CD14-positive monocyte (primary cell): ENCODE results near the gene HCFC2. TPM values are rescaled to one million over a fixed set of nuclear protein-coding genes. Genes with fewer than 3 reads are reported as not detected.
"Not testable (repeated sequence)": the region's sequence is repeated elsewhere in the genome, so short reads cannot be mapped to it uniquely, and the experiment has no call there.

Experiments
- DNase-seq, 3 donors: peaks; one replicate each; pipeline ENCODE4 v3.0.0-alpha.2; 2011 to 2022
- H2AFZ ChIP-seq: 2 replicates; pipeline ENCODE4 v1.6.0; 2012; ENCODE audit warnings: mild to moderate bottlenecking, low read depth, low read length, inconsistent platforms; ENCODE audit not compliant: insufficient read depth, poor library complexity, severe bottlenecking
- H3K27ac ChIP-seq, 2 donors: 1 replicate in 1 of 2; 2 replicates in 1 of 2; pipeline ENCODE4 v1.5.1; 2012 to 2013; ENCODE audit warnings: low read length in 2 of 2, control low read depth in 1 of 2, inconsistent platforms in 1 of 2, low read depth in 1 of 2, mild to moderate bottlenecking in 1 of 2
- H3K27me3 ChIP-seq, 2 donors: one replicate each; pipeline versions ENCODE4 v1.6.0 to v1.6.1; 2011 to 2013; ENCODE audit warnings: low read length in 2 of 2; ENCODE audit not compliant: control insufficient read depth in 2 of 2, insufficient read depth in 2 of 2
- H3K36me3 ChIP-seq, 2 donors: replicated peaks in 1 of 2; 1 replicate in 1 of 2; 2 replicates in 1 of 2; pipeline versions ENCODE4 v1.5.1 to v1.6.1; 2012 to 2013; ENCODE audit warnings: low read length in 2 of 2, control low read depth in 1 of 2, inconsistent platforms in 1 of 2, mild to moderate bottlenecking in 1 of 2; ENCODE audit not compliant: insufficient read depth in 2 of 2, control insufficient read depth in 1 of 2
- H3K4me1 ChIP-seq, 2 donors: 1 replicate in 1 of 2; 2 replicates in 1 of 2; pipeline versions ENCODE4 v1.5.1 to v1.6.1; 2012 to 2013; ENCODE audit warnings: low read length in 2 of 2, control low read depth in 1 of 2, inconsistent platforms in 1 of 2, mild to moderate bottlenecking in 1 of 2, moderate library complexity in 1 of 2; ENCODE audit not compliant: insufficient read depth in 2 of 2, control insufficient read depth in 1 of 2
- H3K4me2 ChIP-seq: replicated peaks from 2 replicates; pipeline ENCODE3; 2012; ENCODE audit warnings: low read length, moderate library complexity, mild to moderate bottlenecking; ENCODE audit not compliant: poor library complexity, severe bottlenecking; ENCODE audit errors: extremely low read depth
- H3K4me3 ChIP-seq, 3 experiments: fragments of 200-600 bp in 1 of 3; sonication (generic) in 1 of 3; replicated peaks in 1 of 3; 1 replicate in 2 of 3; 2 replicates in 1 of 3; pipeline ENCODE4 v1.5.1; 2011 to 2013; ENCODE audit warnings: low read length in 3 of 3, mild to moderate bottlenecking in 3 of 3, control low read depth in 2 of 3, low read depth in 2 of 3, inconsistent platforms in 1 of 3, moderate library complexity in 1 of 3
- H3K79me2 ChIP-seq: 2 replicates; pipeline ENCODE4 v1.6.0; 2012; ENCODE audit warnings: mild to moderate bottlenecking, control low read depth, inconsistent platforms, low read length, moderate library complexity; ENCODE audit not compliant: insufficient read depth
- H3K9ac ChIP-seq: 2 replicates; pipeline ENCODE4 v1.6.0; 2017; ENCODE audit warnings: low read length, mild to moderate bottlenecking; ENCODE audit not compliant: insufficient read depth, poor library complexity, severe bottlenecking
- H3K9me3 ChIP-seq, 2 donors: replicated peaks in 1 of 2; 1 replicate in 1 of 2; 2 replicates in 1 of 2; pipeline versions ENCODE4 v1.5.1 to v1.6.1; 2012 to 2013; ENCODE audit warnings: low read length in 2 of 2, control low read depth in 1 of 2; ENCODE audit not compliant: control insufficient read depth in 1 of 2, insufficient read depth in 1 of 2
- H4K20me1 ChIP-seq: 2 replicates; pipeline ENCODE4 v1.6.0; 2012; ENCODE audit warnings: mild to moderate bottlenecking, low read length, control low read depth, moderate library complexity; ENCODE audit not compliant: insufficient read depth
- H3K27ac Mint-ChIP-seq, 7 donors: one replicate each; pipeline ENCODE4 v1.8.0; 2020; ENCODE audit warnings: mild to moderate bottlenecking in 7 of 7, mixed read lengths in 7 of 7, moderate library complexity in 6 of 7, inconsistent platforms in 2 of 7
- H3K27me3 Mint-ChIP-seq, 3 donors: one replicate each; pipeline ENCODE4 v1.8.0; 2021 to 2022; ENCODE audit warnings: low read depth in 3 of 3, mild to moderate bottlenecking in 3 of 3, mixed read lengths in 3 of 3, moderate library complexity in 3 of 3, inconsistent platforms in 1 of 3
- H3K36me3 Mint-ChIP-seq, 2 donors: one replicate each; pipeline ENCODE4 v1.8.0; 2020; ENCODE audit warnings: mixed read lengths in 2 of 2, inconsistent platforms in 1 of 2, mild to moderate bottlenecking in 1 of 2
- H3K4me1 Mint-ChIP-seq: one replicate; pipeline ENCODE4 v1.8.0; 2020; ENCODE audit warnings: mild to moderate bottlenecking, mixed read lengths
- H3K4me3 Mint-ChIP-seq, 2 donors: one replicate each; pipeline ENCODE4 v1.8.0; 2020; ENCODE audit warnings: mild to moderate bottlenecking in 2 of 2, mixed read lengths in 2 of 2, moderate library complexity in 1 of 2
- H3K9me3 Mint-ChIP-seq, 7 donors: one replicate each; pipeline ENCODE4 v1.8.0; 2020 to 2022; ENCODE audit warnings: mixed read lengths in 7 of 7, mild to moderate bottlenecking in 6 of 7, moderate library complexity in 6 of 7, inconsistent platforms in 2 of 7
- WGBS: methylation state at CpG from one replicate; pipeline ENCODE4 v1.1.5; 2013; ENCODE audit warnings: missing lambda C conversion rate; ENCODE audit not compliant: insufficient coverage; 5-methylcytosine and 5-hydroxymethylcytosine counted together
- intact Hi-C, 2 donors: fragments of 100-400 bp; cut with micrococcal nuclease; formaldehyde crosslinking; loops; one replicate each; pipeline versions ENCODE4 v1.15.0 to v1.15.1; 2023
- polyA plus RNA-seq, 3 donors: library from polyadenylated mRNA; depleted of rRNA in 1 of 3; unstranded in 2 of 3; stranded (reverse) in 1 of 3; fragments of 300-500 nt in 2 of 3; fragments of >200 nt in 1 of 3; fragmentation: Illumina TruSeq in 2 of 3; gene quantifications; 1 replicate in 2 of 3; 2 replicates in 1 of 3; pipeline ENCODE4 v1.2.3, GENCODE V29; 2012 to 2021
- TF ChIP-seq, protein P1 (sequence below): fragments of 200-600 bp; IDR thresholded peaks from one replicate; pipeline ENCODE4 v1.8.0; 2022; ENCODE audit warnings: antibody characterized with exemption, mild to moderate bottlenecking

Gene HCFC2
- polyA plus RNA-seq, 3 donors: 3.3 to 8.7 (median 4.3) TPM

DNA sequence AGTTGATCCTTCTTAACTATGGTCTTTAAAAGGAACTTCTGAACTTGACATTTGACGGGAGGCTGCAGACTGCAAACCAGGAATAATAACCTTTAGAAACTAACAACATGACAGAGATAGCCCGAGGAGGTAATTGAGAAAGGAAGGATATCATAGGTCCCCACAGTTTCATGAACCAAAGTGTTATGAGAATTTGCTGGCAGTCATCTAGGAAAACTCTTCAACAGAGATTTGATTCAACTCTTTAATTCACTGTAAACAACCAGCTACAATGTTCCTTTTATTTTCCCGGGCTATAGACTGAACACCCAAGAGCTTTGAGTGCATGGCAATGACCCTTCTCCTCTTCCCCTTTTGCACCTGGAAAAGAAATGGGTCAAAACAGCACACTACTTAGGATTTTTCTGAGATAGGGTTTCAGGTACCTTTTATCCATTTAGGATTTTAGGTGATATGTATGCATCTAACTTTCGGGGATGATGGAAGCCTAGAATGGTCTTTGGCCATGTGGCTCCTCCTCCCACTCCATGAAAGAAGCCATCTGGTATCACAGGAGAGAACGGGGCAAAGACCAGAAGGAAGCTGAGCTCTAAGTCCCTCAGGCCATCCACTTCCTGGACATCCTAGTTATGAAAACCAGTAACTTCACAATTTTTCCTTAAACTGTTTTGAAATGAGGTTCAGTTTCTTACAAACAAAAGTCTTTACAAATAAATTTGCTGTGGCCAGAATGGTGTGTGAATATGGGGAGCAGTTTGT lies 37.3 kb upstream of the HCFC2 start:
- WGBS: no CpG with 5 or more reads among the region's 5 CpGs
- Mint-ChIP-seq H3K4me1 (no peaks in the 10 kb centered on the region), H3K9me3 (peaks cover 2 to 8% (median 5%) of the 10 kb centered on the region in 7 donors), H3K27me3 (peaks cover 1 to 5% (median 1%) of the 10 kb centered on the region in 3 donors), H3K36me3 (no peaks in the 10 kb centered on the region), H3K4me3 (no peak overlapping the region), H3K27ac (no peak overlapping the region)
- Histone ChIP-seq H3K27ac (no peak overlapping the region), H3K4me2 (no peak overlapping the region), H3K9ac (no peak overlapping the region), H3K27me3 (no peaks in the 10 kb centered on the region), H3K9me3 (peaks cover 0 to 8% of the 10 kb centered on the region in 2 donors), H3K4me3 (no peak overlapping the region), H3K36me3 (no peaks in the 10 kb centered on the region), H2AFZ (no peak overlapping the region), H3K4me1 (no peaks in the 10 kb centered on the region), H3K79me2 (no peaks in the 10 kb centered on the region), H4K20me1 (no peaks in the 10 kb centered on the region)
- TF ChIP-seq, protein P1, sequence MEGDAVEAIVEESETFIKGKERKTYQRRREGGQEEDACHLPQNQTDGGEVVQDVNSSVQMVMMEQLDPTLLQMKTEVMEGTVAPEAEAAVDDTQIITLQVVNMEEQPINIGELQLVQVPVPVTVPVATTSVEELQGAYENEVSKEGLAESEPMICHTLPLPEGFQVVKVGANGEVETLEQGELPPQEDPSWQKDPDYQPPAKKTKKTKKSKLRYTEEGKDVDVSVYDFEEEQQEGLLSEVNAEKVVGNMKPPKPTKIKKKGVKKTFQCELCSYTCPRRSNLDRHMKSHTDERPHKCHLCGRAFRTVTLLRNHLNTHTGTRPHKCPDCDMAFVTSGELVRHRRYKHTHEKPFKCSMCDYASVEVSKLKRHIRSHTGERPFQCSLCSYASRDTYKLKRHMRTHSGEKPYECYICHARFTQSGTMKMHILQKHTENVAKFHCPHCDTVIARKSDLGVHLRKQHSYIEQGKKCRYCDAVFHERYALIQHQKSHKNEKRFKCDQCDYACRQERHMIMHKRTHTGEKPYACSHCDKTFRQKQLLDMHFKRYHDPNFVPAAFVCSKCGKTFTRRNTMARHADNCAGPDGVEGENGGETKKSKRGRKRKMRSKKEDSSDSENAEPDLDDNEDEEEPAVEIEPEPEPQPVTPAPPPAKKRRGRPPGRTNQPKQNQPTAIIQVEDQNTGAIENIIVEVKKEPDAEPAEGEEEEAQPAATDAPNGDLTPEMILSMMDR: no peak
- no peak for DNase-seq
- intact Hi-C loops: no loop called here

DNA sequence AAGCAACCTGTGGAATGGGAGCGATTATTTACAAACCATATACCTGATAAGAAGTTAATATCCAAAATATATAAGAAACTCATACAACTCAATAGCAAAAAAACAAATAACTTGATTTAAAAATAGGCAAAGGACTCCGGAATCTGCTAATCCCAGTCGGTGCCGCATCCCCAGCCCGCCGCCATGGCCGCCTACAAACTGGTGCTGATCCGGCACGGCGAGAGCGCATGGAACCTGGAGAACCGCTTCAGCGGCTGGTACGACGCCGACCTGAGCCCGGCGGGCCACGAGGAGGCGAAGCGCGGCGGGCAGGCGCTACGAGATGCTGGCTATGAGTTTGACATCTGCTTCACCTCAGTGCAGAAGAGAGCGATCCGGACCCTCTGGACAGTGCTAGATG lies 33.7 kb upstream of the HCFC2 start:
- H3K4me2 ChIP-seq, H3K79me2 ChIP-seq, H4K20me1 ChIP-seq, H3K9me3 ChIP-seq, H3K4me1 Mint-ChIP-seq, H3K4me3 ChIP-seq, H3K27ac Mint-ChIP-seq, H3K27me3 ChIP-seq, DNase-seq, H3K27me3 Mint-ChIP-seq, H2AFZ ChIP-seq, H3K9ac ChIP-seq, H3K36me3 Mint-ChIP-seq, H3K36me3 ChIP-seq, H3K4me3 Mint-ChIP-seq, H3K4me1 ChIP-seq, intact Hi-C loops, H3K9me3 Mint-ChIP-seq, H3K27ac ChIP-seq: not testable (repeated sequence)
- no CpG with 5 or more reads among the region's 27 CpGs for WGBS

DNA sequence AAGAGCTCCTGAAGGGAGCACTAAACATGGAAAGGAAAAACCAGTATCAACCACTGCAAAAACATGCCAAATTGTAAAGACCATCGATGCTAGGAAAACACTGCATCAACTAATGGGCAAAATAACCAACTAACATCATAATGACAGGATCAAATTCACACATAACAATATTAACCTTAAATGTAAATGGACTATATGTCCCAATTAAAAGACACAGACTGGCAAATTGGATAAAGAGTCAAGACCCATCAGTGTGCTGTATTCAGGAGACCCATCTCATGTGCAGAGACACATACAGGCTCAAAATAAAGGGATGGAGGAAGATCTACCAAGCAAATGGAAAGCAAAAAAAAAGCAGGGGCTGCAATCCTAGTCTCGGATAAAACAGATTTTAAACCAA lies 28.2 kb upstream of the HCFC2 start:
- not testable (repeated sequence) for H3K27me3 ChIP-seq, H3K4me1 ChIP-seq

DNA sequence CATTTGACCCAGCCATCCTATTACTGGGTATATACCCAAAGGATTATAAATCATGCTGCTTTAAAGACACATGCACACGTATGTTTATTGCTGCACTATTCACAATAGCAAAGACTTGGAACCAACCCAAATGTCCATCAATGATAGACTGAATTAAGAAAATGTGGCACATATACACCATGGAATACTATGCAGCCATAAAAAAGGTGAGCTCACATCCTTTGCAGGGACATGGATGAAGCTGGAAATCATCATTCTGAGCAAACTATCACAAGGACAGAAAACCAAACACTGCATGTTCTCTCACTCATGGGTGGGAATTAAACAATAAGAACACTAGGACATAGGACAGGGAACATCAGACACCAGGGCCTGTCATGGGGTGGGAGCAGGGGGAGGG lies 24.6 kb upstream of the HCFC2 start:
- H2AFZ ChIP-seq, DNase-seq, H3K4me1 ChIP-seq, H4K20me1 ChIP-seq, H3K4me3 ChIP-seq, H3K9ac ChIP-seq, H3K9me3 Mint-ChIP-seq, intact Hi-C loops, H3K27me3 ChIP-seq, H3K36me3 Mint-ChIP-seq, H3K79me2 ChIP-seq, H3K36me3 ChIP-seq, H3K9me3 ChIP-seq, H3K27ac ChIP-seq, H3K4me2 ChIP-seq, H3K4me1 Mint-ChIP-seq, H3K27ac Mint-ChIP-seq, H3K4me3 Mint-ChIP-seq: not testable (repeated sequence)
- no CpG with 5 or more reads among the region's 1 CpG for WGBS
- peaks cover 8 to 13% (median 10%) of the 10 kb centered on the region in 3 donors for H3K27me3 Mint-ChIP-seq

More for the DNA sequence above, 28.2 kb upstream of the HCFC2 start:
- H3K79me2 ChIP-seq, H3K9me3 ChIP-seq, H2AFZ ChIP-seq, H3K27ac Mint-ChIP-seq, H3K4me2 ChIP-seq, H3K36me3 Mint-ChIP-seq, H3K36me3 ChIP-seq, DNase-seq, H3K27ac ChIP-seq, H3K4me1 Mint-ChIP-seq, H3K9ac ChIP-seq, intact Hi-C loops, H4K20me1 ChIP-seq, H3K27me3 Mint-ChIP-seq, H3K4me3 ChIP-seq, H3K4me3 Mint-ChIP-seq: not testable (repeated sequence)
- H3K9me3 Mint-ChIP-seq: peaks cover 0 to 11% (median 3%) of the 10 kb centered on the region in 7 donors
- WGBS: no CpG with 5 or more reads among the region's 2 CpGs
